Colonic mucosa (tissue), 4 donors: ENCODE results near the gene OTUD6A. TPM values are rescaled to one million over a fixed set of nuclear protein-coding genes. Genes with fewer than 3 reads are reported as not detected.
A peak's percentile ranks its signal among the peaks of the same experiment; 100 is the strongest.

Experiments
- DNase-seq: peaks from one replicate; pipeline ENCODE4 v3.0.0-alpha.2; 2020
- H3K27ac ChIP-seq: fragments of 200-600 bp; one replicate; pipeline ENCODE4 v1.8.0; 2021
- H3K27me3 ChIP-seq: fragments of 200-600 bp; one replicate; pipeline ENCODE4 v1.8.0; 2021
- H3K36me3 ChIP-seq: fragments of 200-600 bp; one replicate; pipeline ENCODE4 v1.8.0; 2021
- H3K4me1 ChIP-seq: fragments of 200-600 bp; one replicate; pipeline ENCODE4 v1.8.0; 2021; ENCODE audit warnings: mild to moderate bottlenecking
- H3K4me3 ChIP-seq: fragments of 200-600 bp; one replicate; pipeline ENCODE4 v1.8.0; 2021
- H3K9ac ChIP-seq, 2 donors: one replicate each; pipeline ENCODE4 v1.7.0; 2013; ENCODE audit warnings: control low read depth in 2 of 2, low read depth in 2 of 2, low read length in 2 of 2
- H3K9me3 ChIP-seq: fragments of 200-600 bp; one replicate; pipeline ENCODE4 v1.8.0; 2021
- intact Hi-C: fragments of 100-400 bp; cut with DNase I; formaldehyde crosslinking; loops from one replicate; pipeline ENCODE4 v1.14.1; 2022
- total RNA-seq, 2 donors: library from RNA; stranded (reverse); fragmentation: NEBNext Ultra II Directional in 1 of 2; extraction: Animal tissue kit (Norgen Biotek cat#: 25700) in 1 of 2; gene quantifications; one replicate each; pipeline ENCODE4 v1.2.1, GENCODE V29; 2021
- TF ChIP-seq, protein P1 (sequence below): fragments of 200-600 bp; IDR thresholded peaks from one replicate; pipeline ENCODE4 v1.8.0; 2022; ENCODE audit warnings: antibody characterized with exemption, mild to moderate bottlenecking
- donor health status: healthy.
- donor health status: DM: no; HTN: no; CAD: no.
- donor health status: DM: no; HTN: no; CAD: no.

OTUD6A gene
- total RNA-seq, 2 donors from 2014 or later, result not detected

DNA sequence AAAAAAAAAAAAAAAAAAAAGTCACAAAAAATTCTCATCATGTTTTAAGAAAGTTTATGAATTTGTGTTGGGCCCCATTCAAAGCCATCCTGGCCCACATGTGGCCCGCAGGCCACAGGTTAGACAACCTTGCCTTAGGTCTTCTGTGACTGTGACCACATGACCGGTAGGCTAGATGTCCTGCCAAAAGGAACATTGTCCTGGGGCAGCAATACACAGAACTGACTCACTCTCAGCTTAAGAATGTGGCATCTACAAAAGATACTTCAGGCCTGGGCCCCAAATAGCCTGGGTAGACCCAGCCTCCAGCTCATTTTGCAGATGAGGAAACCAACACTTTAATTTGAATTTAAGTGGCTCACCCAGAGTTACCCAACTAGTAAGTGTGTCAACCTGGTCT, 22.5 kb upstream of the OTUD6A start:
- no peak overlapping the region for H3K27ac ChIP-seq
- intact Hi-C loops, result loop anchor here (10.0 kb wide), 1 partner anchor 505 kb away; no protein-coding TSS in a partner anchor
- no peaks in the 10 kb centered on the region for H3K36me3 ChIP-seq

DNA sequence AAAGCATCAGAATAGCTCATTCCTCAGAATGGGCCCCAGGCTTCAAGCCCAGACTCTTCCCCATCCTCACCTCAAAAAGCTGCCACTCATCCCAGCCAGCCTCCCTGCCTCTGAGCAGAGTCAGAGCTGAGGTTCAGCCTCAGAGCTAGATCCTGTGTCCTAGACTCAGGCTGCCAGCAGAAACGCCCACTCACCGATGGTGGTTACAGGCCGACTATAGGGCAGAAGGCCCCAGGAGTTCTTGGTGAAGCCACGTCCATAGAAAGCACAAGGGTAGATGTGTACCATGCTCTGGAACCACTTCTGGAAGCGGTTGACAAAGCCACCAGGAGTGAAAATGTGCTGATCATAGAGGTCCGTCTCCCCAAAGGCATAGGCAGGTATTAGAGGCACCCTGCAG, 20.3 kb upstream of the OTUD6A start:
- no peaks in the 10 kb centered on the region for H3K4me1 ChIP-seq
- no peak overlapping the region for H3K27ac ChIP-seq
- H3K27me3 ChIP-seq, result no peaks in the 10 kb centered on the region
- H3K36me3 ChIP-seq, result no peaks in the 10 kb centered on the region
- DNase-seq, result no peak
- no peaks in the 10 kb centered on the region for H3K9me3 ChIP-seq
- TF ChIP-seq, protein P1, sequence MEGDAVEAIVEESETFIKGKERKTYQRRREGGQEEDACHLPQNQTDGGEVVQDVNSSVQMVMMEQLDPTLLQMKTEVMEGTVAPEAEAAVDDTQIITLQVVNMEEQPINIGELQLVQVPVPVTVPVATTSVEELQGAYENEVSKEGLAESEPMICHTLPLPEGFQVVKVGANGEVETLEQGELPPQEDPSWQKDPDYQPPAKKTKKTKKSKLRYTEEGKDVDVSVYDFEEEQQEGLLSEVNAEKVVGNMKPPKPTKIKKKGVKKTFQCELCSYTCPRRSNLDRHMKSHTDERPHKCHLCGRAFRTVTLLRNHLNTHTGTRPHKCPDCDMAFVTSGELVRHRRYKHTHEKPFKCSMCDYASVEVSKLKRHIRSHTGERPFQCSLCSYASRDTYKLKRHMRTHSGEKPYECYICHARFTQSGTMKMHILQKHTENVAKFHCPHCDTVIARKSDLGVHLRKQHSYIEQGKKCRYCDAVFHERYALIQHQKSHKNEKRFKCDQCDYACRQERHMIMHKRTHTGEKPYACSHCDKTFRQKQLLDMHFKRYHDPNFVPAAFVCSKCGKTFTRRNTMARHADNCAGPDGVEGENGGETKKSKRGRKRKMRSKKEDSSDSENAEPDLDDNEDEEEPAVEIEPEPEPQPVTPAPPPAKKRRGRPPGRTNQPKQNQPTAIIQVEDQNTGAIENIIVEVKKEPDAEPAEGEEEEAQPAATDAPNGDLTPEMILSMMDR, result no peak
- no peak overlapping the region for H3K9ac ChIP-seq
- intact Hi-C loops, result no loop called here
- H3K4me3 ChIP-seq, result no peak overlapping the region

More for the DNA sequence above, 22.5 kb upstream of the OTUD6A start:
- H3K27me3 ChIP-seq, result no peaks in the 10 kb centered on the region
- H3K9ac ChIP-seq, result no peak overlapping the region
- TF ChIP-seq, protein P1, result no peak
- no peaks in the 10 kb centered on the region for H3K9me3 ChIP-seq
- no peaks in the 10 kb centered on the region for H3K4me1 ChIP-seq
- no peak for DNase-seq
- H3K4me3 ChIP-seq, result no peak overlapping the region

DNA sequence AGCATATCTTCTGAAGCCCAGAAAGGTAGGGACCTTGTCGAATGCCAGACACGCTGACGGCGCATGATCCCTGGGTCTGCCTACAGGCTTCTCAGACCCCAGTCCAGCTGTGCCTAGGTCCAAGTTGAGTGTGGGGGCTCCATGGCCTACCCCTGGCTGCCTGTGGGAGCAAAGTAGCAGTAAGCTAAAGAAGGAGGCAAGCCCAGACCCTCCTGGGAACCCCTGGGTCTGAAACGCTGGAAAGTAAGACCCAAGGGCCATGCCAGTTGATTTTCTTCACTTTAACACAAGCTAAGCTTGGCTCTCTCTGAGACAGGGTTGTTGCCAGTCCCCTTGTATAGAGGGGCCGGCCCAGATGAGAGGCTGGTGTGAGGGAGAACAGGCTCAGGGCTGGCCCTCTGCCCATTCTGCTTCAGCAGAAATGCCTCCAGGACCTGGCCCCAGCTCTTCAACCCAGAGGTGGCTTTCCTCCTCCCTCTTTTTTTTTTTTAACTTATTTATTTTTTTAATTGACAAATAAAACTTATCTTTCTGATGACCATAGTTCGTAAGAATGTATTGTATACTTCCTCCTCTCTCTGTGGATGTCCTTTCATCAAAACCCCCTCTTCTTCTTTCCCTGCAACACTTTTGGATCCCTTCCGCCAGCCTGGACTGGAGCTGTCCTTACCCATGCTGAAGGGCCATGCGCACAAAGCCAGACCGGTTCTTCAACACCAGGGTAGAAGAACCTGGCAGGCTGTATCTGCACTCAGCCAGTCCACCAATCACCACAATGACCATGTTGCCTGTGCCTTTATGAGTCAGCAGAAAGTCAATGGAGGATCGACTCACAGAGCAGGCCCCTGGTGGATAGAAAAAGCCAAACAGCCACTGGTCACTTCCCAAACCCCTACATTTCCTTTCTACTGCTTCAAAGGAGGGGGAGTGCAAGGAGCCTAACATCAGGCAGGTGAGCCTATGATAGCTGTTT, 19.6 kb upstream of the OTUD6A start:
- no peak overlapping the region for H3K9ac ChIP-seq
- TF ChIP-seq, protein P1, result no peak
- peak; percentile 10 for DNase-seq
- no peak overlapping the region for H3K27ac ChIP-seq
- no peaks in the 10 kb centered on the region for H3K27me3 ChIP-seq
- H3K36me3 ChIP-seq, result no peaks in the 10 kb centered on the region
- no peak overlapping the region for H3K4me3 ChIP-seq
- no peaks in the 10 kb centered on the region for H3K4me1 ChIP-seq
- intact Hi-C loops, result no loop called here
- no peaks in the 10 kb centered on the region for H3K9me3 ChIP-seq

DNA sequence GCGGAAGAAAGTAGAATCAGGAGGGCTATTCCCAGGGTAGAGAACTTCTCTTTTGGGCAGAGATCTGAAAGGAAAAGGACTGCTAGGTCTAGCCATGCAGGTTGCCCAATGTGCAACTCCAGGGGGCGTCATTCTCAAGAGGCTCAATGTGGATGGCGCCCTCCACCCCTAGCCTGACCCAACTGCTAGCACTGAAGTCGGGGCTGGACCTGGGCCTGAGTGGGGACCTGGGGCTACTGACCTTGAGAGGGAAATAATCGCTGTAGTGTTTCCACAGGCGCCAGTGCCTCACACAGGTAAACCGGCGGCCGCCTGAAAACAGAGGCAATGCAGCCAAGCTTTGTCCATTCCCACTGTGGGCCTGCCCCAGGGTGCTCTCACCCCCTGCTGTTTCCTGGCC, 18.6 kb upstream of the OTUD6A start:
- TF ChIP-seq, protein P1, result no peak
- DNase-seq, result no peak
- Histone ChIP-seq H3K4me1 (no peaks in the 10 kb centered on the region), H3K4me3 (no peak overlapping the region), H3K27ac (no peak overlapping the region), H3K9ac (no peak overlapping the region), H3K36me3 (no peaks in the 10 kb centered on the region), H3K9me3 (no peaks in the 10 kb centered on the region), H3K27me3 (no peaks in the 10 kb centered on the region)
- intact Hi-C loops, result no loop called here

DNA sequence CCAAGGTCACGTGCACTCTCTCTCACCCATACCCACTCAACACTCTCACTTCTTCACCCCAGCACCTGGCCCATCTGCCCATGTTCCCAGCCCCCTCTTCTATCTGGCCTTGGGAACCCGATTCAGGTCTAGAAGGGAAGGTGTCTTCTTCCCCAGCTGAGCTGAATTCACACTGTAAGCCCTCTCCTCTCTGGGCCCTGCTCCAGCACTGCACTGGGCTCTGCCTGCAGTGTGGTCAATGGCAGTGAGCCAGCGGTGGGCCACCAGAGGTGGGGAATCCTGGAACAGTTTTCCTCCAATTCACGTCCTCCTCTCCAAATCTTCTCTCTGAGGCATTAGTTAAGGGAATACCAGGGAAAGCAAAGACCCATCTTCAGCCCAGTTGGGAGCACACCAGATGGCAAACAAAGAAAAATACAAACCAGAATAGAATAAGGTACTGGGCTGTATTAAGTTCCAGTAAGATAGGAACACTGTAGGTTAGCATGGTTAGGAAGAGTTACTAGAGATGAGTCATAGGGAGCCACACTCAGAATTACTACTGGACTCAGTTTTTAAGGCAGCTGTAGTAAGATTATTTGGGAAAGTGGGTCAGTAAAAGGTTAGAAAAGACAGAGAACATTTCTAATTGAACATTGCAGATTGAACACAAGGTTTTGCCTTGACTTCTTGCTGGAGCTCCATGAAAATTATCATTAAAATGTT, 17.6 kb upstream of the OTUD6A start:
- intact Hi-C loops, result no loop called here
- Histone ChIP-seq H3K4me3 (no peak overlapping the region), H3K36me3 (no peaks in the 10 kb centered on the region), H3K27ac (no peak overlapping the region), H3K27me3 (no peaks in the 10 kb centered on the region), H3K9me3 (no peaks in the 10 kb centered on the region), H3K9ac (no peak overlapping the region), H3K4me1 (no peaks in the 10 kb centered on the region)
- no peak for DNase-seq
- TF ChIP-seq, protein P1, result no peak
